Neural cell (in vitro differentiated cells): ENCODE measurements around the gene GSTM3.

Experiments used
- EZH2 ChIP-seq: fragments of 200-600, 300-800 bp; shearing (Covaris generic), sonication (generic); IDR thresholded peaks from 2 replicates; pipeline ENCODE4 v1.6.1; 2014; ENCODE audit warnings: antibody characterized with exemption, low read length, borderline replicate concordance, mild to moderate bottlenecking; ENCODE audit not compliant: insufficient read depth, poor library complexity, severe bottlenecking
- MXI1 ChIP-seq: fragments of 450-650 bp; conservative IDR thresholded peaks from 2 replicates; pipeline ENCODE4 v1.6.1; 2014; ENCODE audit warnings: antibody characterized with exemption, mild to moderate bottlenecking; ENCODE audit not compliant: poor library complexity, severe bottlenecking
- POLR2AphosphoS5 ChIP-seq: IDR thresholded peaks from 2 replicates; pipeline ENCODE4 v1.6.1; 2012
- RAD21 ChIP-seq: fragments of 450-650 bp; conservative IDR thresholded peaks from 2 replicates; pipeline ENCODE4 v1.6.1; 2014; ENCODE audit warnings: antibody characterized with exemption, mild to moderate bottlenecking, moderate library complexity
- TF ChIP-seq, protein P1 (sequence below): IDR thresholded peaks from 2 replicates; pipeline ENCODE4 v1.6.1; 2012; ENCODE audit warnings: borderline replicate concordance
- TF ChIP-seq, protein P2 (sequence below): fragments of 450-650 bp; IDR thresholded peaks from 2 replicates; pipeline ENCODE4 v1.5.1; 2014; ENCODE audit warnings: antibody characterized with exemption, mild to moderate bottlenecking, moderate library complexity; ENCODE audit not compliant: poor library complexity, severe bottlenecking

DNA sequence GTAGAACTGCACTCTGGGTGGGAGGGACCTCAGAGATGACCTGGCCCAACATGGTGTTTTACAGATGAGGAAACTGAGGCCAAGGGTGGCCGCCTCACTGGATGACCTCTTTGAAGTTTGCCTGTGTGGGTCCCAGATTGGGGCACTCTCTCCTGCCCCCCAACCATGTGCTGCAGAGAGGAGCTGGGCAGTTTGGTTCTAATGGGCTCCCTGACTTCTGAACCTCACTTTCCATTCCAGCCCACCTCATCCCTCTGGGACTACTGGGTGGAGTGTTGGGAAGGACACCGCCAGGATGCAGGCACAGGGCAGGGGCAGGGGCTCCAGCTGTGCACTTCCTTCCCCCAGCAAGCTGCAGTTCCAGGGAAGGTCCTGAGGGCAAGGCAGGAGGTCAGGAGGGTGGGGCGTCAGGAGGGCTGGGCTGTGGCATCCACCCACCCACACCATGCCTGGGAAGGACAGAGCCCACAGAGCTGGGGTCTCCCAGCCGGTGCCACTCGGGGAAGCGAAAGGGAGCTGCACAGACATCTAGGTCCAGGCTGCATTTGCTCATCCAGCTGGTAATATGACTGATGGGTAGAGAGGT, 33.2 kb upstream of the GSTM3 start:
- TF ChIP-seq MXI1 (no peak), POLR2AphosphoS5 (no peak), RAD21 (no peak), EZH2 (no peak)
- TF ChIP-seq, protein P1, sequence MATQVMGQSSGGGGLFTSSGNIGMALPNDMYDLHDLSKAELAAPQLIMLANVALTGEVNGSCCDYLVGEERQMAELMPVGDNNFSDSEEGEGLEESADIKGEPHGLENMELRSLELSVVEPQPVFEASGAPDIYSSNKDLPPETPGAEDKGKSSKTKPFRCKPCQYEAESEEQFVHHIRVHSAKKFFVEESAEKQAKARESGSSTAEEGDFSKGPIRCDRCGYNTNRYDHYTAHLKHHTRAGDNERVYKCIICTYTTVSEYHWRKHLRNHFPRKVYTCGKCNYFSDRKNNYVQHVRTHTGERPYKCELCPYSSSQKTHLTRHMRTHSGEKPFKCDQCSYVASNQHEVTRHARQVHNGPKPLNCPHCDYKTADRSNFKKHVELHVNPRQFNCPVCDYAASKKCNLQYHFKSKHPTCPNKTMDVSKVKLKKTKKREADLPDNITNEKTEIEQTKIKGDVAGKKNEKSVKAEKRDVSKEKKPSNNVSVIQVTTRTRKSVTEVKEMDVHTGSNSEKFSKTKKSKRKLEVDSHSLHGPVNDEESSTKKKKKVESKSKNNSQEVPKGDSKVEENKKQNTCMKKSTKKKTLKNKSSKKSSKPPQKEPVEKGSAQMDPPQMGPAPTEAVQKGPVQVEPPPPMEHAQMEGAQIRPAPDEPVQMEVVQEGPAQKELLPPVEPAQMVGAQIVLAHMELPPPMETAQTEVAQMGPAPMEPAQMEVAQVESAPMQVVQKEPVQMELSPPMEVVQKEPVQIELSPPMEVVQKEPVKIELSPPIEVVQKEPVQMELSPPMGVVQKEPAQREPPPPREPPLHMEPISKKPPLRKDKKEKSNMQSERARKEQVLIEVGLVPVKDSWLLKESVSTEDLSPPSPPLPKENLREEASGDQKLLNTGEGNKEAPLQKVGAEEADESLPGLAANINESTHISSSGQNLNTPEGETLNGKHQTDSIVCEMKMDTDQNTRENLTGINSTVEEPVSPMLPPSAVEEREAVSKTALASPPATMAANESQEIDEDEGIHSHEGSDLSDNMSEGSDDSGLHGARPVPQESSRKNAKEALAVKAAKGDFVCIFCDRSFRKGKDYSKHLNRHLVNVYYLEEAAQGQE = no peak
- TF ChIP-seq, protein P2, sequence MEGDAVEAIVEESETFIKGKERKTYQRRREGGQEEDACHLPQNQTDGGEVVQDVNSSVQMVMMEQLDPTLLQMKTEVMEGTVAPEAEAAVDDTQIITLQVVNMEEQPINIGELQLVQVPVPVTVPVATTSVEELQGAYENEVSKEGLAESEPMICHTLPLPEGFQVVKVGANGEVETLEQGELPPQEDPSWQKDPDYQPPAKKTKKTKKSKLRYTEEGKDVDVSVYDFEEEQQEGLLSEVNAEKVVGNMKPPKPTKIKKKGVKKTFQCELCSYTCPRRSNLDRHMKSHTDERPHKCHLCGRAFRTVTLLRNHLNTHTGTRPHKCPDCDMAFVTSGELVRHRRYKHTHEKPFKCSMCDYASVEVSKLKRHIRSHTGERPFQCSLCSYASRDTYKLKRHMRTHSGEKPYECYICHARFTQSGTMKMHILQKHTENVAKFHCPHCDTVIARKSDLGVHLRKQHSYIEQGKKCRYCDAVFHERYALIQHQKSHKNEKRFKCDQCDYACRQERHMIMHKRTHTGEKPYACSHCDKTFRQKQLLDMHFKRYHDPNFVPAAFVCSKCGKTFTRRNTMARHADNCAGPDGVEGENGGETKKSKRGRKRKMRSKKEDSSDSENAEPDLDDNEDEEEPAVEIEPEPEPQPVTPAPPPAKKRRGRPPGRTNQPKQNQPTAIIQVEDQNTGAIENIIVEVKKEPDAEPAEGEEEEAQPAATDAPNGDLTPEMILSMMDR = no peak
